NCI-H82 treated with DMSO at 0.1 percent for 48 hours (cell line): ENCODE results near the gene CKLF.
"Not testable (repeated sequence)": the region's sequence is repeated elsewhere in the genome, so short reads cannot be mapped to it uniquely, and the experiment has no call there.

Experiments used
- DNase-seq: peaks from one replicate; lab custom pipeline; 2025; ENCODE audit not compliant: unreplicated experiment; lab: John Stamatoyannopoulos, UW

CKLF gene, protein sequence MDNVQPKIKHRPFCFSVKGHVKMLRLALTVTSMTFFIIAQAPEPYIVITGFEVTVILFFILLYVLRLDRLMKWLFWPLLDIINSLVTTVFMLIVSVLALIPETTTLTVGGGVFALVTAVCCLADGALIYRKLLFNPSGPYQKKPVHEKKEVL

DNA sequence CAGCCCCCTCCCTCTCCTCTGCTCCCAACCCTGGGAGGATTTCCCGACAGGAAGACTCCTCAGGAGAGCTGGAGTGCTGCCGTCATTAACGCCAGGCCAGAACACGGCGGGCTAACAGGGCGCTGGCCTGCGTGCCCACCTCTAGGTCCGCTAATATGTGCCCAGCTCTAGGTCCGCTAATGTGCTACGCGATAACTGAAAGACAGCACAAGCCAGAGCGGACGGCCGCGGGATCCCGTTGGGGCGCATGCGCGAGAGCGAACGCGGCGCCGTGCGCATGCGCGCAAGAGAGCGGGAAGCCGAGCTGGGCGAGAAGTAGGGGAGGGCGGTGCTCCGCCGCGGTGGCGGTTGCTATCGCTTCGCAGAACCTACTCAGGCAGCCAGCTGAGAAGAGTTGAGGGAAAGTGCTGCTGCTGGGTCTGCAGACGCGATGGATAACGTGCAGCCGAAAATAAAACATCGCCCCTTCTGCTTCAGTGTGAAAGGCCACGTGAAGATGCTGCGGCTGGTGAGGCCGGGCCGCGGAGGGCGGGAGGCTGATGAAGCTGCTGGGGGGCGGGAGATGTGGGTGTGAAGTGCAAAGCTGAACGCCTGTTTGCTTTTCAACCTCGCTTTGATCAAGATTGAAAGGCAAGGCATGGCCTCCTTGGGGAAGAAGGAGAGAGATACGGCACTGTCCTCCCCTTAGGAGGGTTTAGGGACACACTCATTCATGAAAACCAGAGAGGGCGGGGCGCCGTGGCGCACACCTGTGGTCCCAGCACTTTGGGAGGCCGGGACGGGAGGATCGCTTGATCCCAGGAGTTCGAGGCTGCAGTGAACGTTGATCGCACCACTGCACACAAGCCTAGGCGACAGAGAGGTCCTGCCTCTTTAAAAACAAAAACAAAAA is at the start of gene CKLF:
Gene CKLF, plus strand, starts transcription at position 291 of the 892 bp plus-strand sequence. Its CDS starts 140 bp downstream, at position 431.
- DNase-seq = peak; percentile 56

DNA sequence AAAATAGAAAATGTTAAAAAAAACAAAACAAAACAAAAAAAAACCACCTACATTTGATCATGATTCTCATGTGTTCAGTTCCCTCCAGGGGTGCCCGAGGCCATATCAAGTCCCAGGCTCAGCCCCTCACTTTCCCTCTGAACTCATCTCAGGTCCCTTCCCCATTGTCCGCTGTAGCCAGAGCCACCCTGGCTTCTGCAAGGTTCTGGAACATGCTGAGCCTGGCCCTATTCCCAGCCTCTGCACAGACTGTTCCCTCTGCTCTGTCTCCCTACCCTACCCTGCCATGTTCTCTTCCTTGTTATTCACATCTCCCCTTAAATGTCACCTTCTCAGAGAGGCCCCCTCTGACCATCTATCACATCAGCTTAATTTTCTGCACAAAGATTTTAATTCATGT is 49.3 kb upstream of the CKLF start:
- no peak for DNase-seq

DNA sequence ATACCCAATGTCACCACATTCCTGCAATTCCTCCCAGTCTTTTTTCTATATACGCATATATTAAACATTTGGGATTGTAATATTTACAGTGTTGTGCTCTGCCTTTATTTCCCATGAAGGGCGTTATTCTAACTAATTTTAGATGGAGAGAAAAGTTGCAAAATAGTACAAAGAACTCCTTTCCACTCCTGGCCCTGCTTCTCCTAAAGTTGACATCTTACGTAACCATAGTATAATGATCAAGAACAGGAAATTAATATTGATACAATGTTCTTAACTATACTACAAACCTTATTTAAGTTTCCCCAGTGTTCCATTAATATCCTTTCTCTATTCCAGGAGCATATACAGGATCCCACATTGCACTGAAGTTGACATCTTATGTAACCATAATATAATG is 48.8 kb upstream of the CKLF start:
- DNase-seq = no peak

DNA sequence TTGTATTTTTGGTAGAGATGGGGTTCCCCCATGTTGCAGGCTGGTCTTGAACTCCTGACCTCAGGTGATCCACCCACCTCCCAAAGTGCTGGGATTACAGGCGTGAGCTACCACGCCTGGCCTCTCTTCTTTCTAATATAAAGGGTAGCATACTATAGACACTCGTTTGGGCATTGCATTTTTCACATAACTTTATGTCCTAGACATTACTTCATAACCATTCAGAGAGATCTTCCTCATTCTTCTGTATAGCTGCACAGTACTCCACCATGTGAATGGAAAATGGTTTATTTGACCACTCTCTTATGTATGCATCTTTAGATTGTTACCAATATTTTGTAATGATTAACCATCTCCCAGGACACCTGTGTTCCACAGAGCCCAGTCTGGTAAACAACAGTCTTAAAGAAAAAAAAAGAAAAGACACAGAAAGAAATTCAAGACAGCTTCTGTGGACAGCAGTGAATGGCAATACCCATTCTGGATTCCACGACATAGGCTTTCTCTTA is 44.6 kb upstream of the CKLF start:
- no peak for DNase-seq

DNA sequence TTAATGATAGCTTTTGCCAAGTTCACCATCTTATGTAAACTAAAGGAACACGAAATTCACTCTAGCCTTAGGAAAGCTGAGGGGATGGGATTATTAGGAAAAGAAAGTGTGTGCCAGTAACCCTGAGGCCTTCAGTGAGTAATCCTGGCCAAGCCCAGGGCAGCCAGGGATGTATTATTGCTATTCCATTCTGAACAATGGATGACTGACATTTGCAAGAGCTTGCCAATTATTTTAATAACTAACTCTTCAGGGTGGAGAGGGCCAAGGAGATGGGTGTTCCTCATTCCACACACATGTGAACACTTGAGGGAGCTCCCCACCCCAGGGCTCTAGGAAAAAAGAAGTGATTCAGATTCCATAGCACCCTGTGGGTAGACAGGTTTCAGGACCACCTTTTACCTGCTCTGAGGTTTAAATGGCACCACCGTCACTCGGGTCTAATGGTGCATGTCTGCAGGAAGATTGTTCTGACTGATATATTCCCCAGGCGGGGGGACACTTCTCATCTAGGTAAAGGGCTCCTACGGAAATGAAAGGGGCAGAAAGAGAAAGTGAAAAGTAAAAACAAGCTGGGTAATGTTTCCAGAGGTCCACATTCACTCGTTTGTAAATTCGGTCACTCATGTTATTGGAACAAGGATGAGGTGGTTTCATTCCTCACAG is 44.0 kb upstream of the CKLF start:
- no peak for DNase-seq

DNA sequence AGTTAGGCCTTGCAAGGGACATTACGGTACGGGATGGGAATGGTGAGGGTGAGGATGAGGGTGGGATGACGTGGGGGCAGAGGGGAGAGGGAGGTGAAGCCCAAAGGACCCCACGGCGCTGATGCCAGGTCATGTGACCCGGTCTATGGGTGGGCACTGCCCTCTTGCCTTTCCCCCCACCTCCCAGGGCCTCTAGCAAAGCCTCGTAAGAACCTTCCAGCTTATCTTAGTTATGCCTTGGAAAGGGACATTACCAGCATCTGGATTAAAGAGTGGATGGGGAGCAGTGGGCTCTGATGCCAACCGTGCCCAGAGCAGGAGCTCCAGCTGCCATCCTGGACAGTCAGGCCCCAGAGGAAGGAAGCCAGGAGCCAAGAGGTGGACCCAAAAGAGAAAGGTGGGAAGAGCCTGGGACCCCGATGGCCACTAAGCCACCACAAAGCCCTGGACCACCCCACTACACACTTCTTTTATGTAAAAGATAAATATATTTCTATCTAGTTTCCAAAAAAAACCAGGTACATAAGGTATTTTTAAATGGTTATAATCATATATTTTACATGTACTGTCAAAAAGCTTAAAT is 43.4 kb upstream of the CKLF start:
- DNase-seq = no peak

DNA sequence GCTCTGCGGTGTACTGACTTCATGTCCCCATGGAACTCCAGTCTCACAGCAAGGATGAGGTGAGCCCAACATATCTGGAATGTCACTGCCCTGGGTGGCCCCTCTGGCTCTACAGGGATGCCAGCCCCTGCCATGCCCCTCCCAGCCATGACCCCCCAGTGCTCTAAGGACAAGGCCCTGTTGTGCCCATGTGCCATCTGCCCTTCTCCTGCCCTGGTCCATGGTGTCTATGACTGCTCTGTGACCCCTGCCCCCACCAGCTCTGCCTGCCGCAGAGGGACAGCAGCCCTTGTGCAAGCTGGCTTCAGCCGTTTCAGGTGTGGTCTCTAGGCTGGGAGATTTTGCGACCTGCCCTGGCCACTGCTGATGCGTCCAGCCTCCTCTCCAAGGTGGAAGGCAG is 42.8 kb upstream of the CKLF start:
- no peak for DNase-seq

DNA sequence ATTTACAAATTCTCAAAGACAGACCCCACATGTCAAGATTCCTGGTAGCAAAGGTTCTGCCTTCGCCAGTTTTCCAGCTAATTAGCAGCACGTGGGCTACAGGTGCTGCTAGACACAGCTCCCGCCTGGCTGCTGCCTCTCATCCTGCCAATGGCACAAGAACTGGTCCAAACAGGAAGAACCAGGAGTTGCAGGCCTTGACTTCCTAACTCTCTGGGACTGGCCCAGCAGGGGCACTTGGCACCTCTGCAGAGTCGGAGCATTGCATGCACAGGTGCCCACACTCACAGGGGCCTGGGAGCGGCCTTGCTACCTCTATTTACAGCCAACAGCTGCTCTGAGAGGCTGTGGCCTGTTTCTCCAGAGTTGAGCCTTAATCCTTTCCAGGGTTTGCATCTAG is 42.1 kb upstream of the CKLF start:
- DNase-seq = no peak

DNA sequence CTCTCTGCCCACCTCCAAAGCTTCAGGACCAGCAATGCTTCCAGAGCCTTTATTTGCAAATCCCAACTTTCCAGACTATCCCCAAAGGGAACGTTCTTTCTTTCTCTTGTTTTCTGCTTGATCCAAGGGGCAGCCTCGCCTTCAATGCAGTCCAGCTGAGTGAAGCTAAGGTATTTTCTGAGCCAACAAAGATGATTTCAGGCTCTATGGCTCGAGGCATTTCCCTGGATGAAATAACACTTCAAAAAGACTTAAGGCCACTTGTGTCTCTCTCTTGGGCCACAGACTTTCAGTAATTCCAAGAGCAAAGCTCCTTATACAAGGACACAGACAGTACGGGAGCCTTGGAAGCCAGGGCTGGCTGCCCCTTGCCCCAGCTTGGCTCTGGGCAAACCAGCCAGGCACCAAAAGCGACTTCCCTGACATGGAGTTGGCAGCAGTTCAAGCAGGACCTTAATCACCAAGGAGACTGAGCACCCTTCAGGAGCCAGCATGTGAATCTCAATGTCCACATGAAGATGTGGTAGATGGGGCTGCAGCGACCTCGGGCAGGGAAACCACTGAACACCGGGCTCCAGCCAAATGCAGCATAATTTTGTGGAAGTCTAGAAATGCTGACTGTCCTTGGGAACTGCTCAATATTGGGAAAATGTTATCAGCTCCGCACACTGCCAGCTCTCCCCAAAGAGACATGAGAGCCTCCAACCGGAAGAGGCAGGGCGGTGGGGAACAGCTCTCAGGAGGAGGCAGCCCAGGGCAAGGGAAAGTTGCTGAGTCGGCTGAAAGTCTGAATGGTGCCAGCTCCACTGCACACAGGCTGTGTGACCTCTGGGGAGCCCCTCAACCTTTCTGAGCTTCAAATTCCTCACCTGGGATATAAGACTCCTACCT is 41.4 kb upstream of the CKLF start:
- no peak for DNase-seq

DNA sequence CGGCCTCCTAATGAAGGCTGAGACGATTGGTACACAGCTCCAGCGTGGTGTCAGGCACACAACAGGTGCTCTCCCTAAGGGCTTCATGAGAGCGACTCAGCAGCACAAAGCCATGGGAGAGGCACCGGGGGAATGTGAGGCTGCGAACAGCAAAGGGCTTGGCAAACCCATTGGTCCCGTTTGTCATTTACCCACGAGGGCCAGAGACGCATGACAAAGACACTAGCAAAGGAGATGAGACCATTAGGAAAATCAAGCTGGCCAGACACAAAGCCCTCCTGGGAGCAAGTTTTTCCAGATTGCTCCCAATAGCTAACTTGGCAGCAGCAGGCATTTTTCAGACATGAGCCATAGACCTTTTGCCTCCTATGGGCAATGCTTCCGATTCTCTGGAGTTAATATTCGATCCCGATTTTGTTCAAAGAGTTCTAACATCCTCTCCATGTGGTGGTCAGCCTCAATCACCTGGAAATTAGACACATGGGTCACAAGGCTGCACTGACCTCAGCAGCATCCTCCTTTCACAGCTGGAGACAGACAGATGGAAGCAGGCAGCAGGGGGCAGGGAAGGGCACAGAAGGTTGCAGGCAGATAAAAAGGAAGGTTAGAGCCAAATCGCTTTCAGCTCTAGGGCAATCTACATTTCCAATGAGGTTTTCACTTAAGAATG is 40.6 kb upstream of the CKLF start:
- DNase-seq = no peak

DNA sequence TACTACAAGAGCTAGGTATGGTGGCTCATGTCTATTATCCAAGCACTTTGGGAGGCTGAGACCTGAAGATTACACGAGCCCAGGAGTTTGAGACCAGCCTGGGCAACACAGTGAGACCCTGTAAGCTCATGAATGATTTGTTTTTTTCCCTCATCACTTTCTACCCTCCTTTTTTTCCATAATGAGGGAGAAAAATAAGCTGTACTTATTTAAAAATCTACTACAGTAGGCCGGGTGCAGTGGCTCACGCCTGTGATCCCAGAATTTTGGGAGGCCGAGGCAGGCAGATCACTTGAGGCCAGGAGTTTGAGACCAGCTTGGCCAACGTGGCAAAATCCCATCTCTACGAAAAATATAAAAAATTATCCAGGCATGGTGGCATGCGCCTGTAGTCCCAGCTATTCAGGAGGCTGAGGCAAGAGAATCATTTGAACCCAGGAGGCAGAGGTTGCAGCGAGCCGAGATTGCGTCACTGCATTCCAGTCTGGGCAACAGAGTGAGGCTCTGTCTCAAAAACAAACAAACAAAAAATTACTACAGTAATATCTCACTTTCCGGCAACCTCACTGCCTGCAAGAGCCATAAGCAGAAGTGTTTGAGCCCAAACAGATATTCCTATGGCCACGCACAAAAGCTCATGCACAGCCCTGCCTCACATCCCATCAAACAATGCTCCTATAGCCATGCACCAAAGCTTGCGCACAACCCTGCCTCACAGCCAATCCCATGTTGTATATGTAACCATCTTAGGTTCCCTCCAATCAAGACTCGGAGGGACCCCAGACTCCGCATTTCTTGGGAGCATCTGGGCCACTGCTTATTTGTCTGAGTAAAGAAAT is 39.9 kb upstream of the CKLF start:
- no peak for DNase-seq

DNA sequence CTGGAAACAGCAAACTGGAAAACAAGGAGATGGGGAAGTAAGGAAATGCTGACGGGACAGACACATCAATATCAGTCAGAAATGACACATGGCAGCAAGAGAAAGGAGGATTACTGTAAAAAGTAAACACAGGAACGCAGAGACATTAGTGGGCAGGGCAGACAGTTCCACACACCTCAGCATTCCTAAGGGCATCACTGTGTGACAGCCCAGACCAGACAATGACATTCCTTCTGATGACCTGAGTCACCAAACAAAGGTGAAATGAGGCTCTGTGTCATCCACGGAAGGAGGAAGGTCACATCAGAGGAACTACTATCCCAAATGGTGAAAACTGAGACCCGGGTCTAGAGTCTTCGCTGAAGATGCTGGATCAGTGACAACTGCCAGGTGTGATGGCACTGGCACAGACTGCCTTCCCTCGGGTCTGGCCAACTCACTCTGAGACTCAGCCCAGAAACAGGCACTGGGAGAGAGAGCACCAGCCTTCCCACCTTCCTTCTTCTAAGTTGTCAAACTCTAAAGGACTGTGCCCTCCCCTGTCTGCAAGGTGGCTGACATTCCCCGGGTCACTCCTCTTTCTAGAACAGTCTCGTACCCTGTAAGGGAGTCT is 39.2 kb upstream of the CKLF start:
- DNase-seq = no peak

DNA sequence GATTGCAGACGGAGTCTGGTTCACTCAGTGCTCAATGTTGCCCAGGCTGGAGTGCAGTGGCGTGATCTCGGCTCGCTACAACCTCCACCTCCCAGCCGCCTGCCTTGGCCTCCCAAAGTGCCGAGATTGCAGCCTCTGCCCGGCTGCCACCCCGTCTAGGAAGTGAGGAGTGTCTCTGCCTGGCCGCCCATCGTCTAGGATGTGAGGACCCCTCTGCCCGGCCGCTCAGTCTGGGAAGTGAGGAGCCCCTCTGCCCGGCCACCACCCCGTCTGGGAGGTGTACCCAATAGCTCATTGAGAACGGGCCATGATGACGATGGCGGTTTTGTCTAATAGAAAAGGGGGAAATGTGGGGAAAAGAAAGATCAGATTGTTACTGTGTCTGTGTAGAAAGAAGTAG is 38.0 kb upstream of the CKLF start:
- DNase-seq = not testable (repeated sequence)

DNA sequence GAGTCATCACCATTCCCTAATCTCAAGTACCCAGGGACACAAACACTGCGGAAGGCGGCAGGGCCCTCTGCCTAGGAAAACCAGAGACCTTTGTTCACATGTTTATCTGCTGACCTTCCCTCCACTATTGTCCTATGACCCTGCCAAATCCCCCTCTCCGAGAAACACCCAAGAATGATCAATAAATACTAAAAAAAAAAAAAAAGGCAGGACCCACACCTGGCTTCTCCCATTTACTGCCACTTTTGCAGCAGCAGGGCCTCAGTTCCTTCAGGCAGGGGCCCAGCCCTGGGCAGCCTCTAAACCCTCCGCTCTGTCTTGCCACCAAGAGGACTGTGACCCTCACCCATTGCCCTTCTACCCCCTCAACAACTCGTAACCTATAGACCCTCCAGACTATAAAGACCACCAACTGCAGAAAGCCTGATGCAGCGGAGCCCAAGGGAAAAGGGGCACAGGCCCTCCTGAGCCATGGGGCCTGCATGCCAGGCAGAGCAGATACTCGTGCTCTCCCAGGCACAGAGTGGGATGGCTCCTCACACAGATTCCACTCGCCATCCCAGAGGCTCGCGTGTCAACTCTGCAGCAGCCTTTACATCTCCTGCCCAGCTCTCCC is 37.3 kb upstream of the CKLF start:
- not testable (repeated sequence) for DNase-seq

DNA sequence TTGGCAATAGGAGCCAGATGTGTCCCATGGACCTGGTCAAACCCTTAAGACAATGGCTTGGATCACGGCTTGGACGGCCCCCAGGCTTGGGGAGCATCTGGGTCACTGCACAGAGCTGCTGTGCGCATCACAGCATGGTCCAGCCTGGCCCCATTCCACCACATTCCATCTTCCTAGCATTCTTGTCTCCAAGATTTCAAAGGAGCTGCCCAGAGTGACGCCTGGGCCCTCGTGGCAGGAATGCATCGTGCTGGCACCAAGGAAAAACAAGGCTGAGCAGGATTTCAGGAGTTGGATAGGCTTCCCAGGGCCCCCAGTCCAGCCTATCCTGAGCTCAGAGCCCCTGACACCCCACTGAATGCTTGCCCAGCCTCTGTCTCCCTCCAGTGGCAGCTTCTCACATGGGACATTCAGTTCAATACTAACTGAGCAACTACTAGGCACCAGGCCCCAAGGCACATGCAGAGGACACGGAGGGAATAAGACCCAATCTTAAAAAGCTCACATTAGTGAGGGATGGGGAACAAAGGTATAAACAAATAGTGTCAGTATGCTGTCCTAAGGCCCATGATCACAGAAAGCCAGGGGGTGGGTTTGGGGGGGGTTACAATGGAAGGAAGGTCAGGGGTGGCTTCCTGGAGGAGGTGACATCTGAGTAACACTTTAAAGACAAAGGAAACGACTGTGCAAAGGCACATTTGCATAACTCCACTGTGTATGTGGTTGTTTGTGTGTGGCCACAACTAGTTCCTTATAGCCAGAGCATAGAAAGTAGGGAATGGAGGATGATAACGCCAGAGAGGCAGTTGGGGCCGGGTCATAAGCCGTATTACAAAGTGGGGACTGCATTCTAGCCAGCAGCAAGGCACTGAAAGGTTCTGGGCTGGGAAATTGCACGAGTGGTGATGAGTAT is 36.5 kb upstream of the CKLF start:
- DNase-seq = no peak

DNA sequence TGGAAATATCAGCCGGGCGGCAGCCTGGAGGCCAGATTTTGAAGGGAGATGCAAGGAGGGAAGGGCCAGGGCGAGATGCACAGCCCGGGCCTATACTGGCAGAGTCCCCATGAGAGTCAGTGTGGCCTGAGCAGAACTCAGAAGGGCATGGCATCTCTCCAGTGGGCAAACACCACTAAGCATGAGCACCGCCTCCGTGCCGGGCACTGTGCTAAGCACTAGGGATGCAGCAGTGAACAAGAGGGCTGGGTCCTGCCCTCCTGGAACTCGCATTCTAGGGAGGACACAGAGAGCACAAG is 35.9 kb upstream of the CKLF start:
- no peak for DNase-seq

DNA sequence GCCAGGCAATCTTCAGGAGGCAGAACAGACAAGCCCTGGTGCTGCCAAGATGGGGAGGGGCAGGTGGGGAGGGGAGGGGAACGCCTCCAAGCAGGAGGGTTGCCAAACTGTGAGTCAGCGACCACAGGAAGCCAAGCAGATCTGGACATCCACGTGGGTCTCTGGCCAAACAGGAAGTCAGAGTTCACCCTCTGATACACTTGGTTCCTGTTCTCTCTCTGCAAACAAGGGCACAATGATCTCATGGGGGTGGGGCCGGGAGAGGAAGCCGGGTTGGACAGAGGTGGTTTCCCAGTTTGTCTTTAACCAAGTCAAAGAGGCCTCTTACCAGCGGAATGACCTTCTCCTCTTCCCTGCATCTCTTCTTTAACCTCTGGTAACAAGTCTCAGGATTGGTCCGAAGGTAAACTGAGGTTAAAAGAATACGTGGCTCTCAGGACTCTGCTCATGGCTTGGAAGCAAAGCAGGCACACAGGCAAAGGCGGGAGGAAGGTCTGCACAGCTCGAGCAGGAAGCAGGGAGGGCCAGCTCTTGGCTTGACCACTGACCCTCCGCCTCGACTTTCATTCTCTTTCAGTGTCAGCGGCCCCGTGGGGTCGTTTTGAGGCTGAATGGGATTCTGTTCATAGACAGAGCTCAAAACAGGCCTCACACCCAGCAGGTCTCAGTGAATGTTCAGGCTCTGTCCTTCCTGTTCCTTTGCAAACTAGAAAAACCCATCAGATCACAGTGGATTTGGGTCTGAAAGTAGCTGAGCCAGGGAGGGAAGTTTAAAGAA is 35.4 kb upstream of the CKLF start:
- no peak for DNase-seq
